GM19467 (cell line): Measurements from ENCODE around the gene IRX2.

Experiments
- ATAC-seq: cut with Tn5 transposase; IDR thresholded peaks from one replicate; pipeline ENCODE4 v1.9.1; 2021; ENCODE audit warnings: mild to moderate bottlenecking, moderate library complexity; ENCODE audit not compliant: unreplicated experiment

The IRX2 gene

GRCh38 chr5:2756211-2757152 is 5.0 kb upstream of the IRX2 start:
- ATAC-seq = no peak

- ATAC-seq = no peak
These were observed 4.2 kb upstream of the IRX2 start for GRCh38 chr5:2755681-2756171.

- no peak for ATAC-seq
These were observed 3.7 kb upstream of the IRX2 start for GRCh38 chr5:2755076-2755680.

GRCh38 chr5:2754581-2755075 is 3.2 kb upstream of the IRX2 start:
- no peak for ATAC-seq

- no peak for ATAC-seq
These were observed 2.3 kb upstream of the IRX2 start for GRCh38 chr5:2753452-2754420.

- no peak for ATAC-seq
These were observed 1.5 kb upstream of the IRX2 start for GRCh38 chr5:2752821-2753439.

GRCh38 chr5:2752059-2752820 is 763 bp upstream of the IRX2 start:
- ATAC-seq = no peak

- no peak for ATAC-seq
These were observed 566 bp downstream of the IRX2 start for GRCh38 chr5:2750758-2751464.

- no peak for ATAC-seq
These were observed 1.3 kb downstream of the IRX2 start for GRCh38 chr5:2750026-2750757.

- ATAC-seq = no peak
These were observed 1.9 kb downstream of the IRX2 start for GRCh38 chr5:2749514-2750025.

- no peak for ATAC-seq
These were observed 2.5 kb downstream of the IRX2 start for GRCh38 chr5:2748861-2749513.

- no peak for ATAC-seq
These were observed 3.2 kb downstream of the IRX2 start for GRCh38 chr5:2748179-2748860.

- no peak for ATAC-seq
These were observed 3.9 kb downstream of the IRX2 start for GRCh38 chr5:2747363-2748162.

GRCh38 chr5:2746561-2747032 is 4.9 kb downstream of the IRX2 start:
- no peak for ATAC-seq

GRCh38 chr5:2744485-2744884 is 7.0 kb downstream of the IRX2 start:
- no peak for ATAC-seq
